ENCODE results near the gene MRPL41.
A peak's percentile ranks its signal among the peaks of the same experiment; 100 is the strongest.

DNA sequence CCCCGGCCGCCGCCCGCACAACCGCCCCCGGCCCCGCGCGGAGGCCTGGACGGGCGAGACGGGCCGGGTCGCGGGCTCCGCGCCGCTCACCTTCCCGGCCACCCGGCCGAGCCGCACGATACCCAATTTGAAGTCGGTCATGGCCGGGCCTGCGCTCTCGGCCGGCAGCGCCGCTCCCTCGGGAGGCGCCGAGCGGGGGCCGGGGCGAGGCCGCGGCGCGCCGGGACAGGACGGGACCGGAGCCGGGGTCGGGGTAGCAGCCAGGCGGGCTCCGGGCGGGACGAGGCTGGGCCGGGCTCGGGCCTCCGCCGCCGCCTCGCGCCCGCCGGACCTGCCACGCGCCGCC is 38.4 kb downstream of the MRPL41 start:
- TF ChIP-seq, protein P1, sequence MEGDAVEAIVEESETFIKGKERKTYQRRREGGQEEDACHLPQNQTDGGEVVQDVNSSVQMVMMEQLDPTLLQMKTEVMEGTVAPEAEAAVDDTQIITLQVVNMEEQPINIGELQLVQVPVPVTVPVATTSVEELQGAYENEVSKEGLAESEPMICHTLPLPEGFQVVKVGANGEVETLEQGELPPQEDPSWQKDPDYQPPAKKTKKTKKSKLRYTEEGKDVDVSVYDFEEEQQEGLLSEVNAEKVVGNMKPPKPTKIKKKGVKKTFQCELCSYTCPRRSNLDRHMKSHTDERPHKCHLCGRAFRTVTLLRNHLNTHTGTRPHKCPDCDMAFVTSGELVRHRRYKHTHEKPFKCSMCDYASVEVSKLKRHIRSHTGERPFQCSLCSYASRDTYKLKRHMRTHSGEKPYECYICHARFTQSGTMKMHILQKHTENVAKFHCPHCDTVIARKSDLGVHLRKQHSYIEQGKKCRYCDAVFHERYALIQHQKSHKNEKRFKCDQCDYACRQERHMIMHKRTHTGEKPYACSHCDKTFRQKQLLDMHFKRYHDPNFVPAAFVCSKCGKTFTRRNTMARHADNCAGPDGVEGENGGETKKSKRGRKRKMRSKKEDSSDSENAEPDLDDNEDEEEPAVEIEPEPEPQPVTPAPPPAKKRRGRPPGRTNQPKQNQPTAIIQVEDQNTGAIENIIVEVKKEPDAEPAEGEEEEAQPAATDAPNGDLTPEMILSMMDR (IDR thresholded peaks at IDR 0.05) = peak in 1 of 4 experiments; percentile 8
- no peak for TF ChIP-seq POLR2A (IDR thresholded peaks at IDR 0.05)

All from uterus (tissue), 2 donors.